HUDEP-2 (cell line): ENCODE measurements around the gene GPR101.

Experiments
- DNase-seq, 76 experiments: peaks; one replicate each; lab custom pipeline; 2025; ENCODE audit not compliant: unreplicated experiment in 76 of 76; lab: John Stamatoyannopoulos, UW

Gene GPR101

GRCh38 chrX:137033774-137034507 lies at the start of gene GPR101:
Gene GPR101, minus strand, starts transcription at chrX:137033995. Its CDS starts 2,321 bp downstream, at chrX:137031674.
- DNase-seq = no peak

GRCh38 chrX:137081239-137081638 lies 47.4 kb upstream of the GPR101 start:
- no peak for DNase-seq

GRCh38 chrX:137072396-137072795 lies 38.6 kb upstream of the GPR101 start:
- no peak for DNase-seq

GRCh38 chrX:137071596-137071995 lies 37.8 kb upstream of the GPR101 start:
- no peak for DNase-seq

GRCh38 chrX:137067147-137067546 lies 33.4 kb upstream of the GPR101 start:
- no peak for DNase-seq

GRCh38 chrX:137062915-137063617 lies 29.3 kb upstream of the GPR101 start:
- no peak for DNase-seq

GRCh38 chrX:137058339-137059127 lies 24.7 kb upstream of the GPR101 start:
- no peak for DNase-seq

GRCh38 chrX:137052643-137053235 lies 18.9 kb upstream of the GPR101 start:
- no peak for DNase-seq

GRCh38 chrX:137051978-137052642 lies 18.3 kb upstream of the GPR101 start:
- peak in 60 of 76 experiments; percentile 0 to 58 (median 27) for DNase-seq

GRCh38 chrX:137044893-137045292 lies 11.1 kb upstream of the GPR101 start:
- no peak for DNase-seq

GRCh38 chrX:137043736-137044135 lies 9.9 kb upstream of the GPR101 start:
- no peak for DNase-seq

GRCh38 chrX:137041329-137041728 lies 7.5 kb upstream of the GPR101 start:
- no peak for DNase-seq

GRCh38 chrX:137040113-137040794 lies 6.5 kb upstream of the GPR101 start:
- DNase-seq = no peak

- DNase-seq = no peak
These were observed 695 bp upstream of the GPR101 start for GRCh38 chrX:137034508-137034872.

GRCh38 chrX:137032841-137033773 lies 688 bp downstream of the GPR101 start:
- no peak for DNase-seq

- DNase-seq = peak in 1 of 76 experiments; percentile 6
These were observed 1.5 kb downstream of the GPR101 start for GRCh38 chrX:137032341-137032694.

GRCh38 chrX:137031517-137032340 lies 2.1 kb downstream of the GPR101 start:
- DNase-seq = peak in 15 of 76 experiments; percentile 0 to 29 (median 9)

GRCh38 chrX:137031039-137031438 lies 2.8 kb downstream of the GPR101 start:
- no peak for DNase-seq
